Erythroblast (primary cell): ENCODE results near the gene EPHB1.

Source experiments
- DNase-seq, 2 experiments: peaks; one replicate each; lab custom pipeline; 2025; lab: John Stamatoyannopoulos, UW
- GATA1 ChIP-seq: IDR thresholded peaks from 2 replicates; pipeline ENCODE4 v1.6.1; 2011; ENCODE audit warnings: low read depth, mild to moderate bottlenecking, control low read depth, low read length, moderate library complexity
- POLR2A ChIP-seq: IDR thresholded peaks from 2 replicates; pipeline ENCODE4 v1.6.1; 2011; ENCODE audit warnings: mild to moderate bottlenecking, low read length

The EPHB1 gene

DNA sequence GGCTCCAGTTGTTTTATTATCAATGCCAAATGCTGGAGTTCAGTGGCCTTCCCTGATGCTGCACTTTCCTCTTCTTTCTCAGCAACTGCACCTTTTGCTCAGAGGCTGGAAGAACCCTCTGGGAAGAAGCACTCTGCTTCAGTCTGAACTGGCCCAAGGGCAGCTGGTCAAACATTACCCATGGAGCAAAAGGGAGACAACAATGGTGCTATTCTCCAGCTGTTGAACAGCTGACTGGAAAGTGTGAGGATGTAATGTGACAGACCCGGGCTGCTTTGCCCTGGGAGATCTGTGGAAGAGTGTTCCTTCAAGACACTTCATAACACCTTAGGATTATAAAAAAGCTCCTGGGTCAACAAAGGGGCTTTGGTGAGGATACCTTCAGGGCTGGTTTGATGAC lies 84.9 kb downstream of the EPHB1 start:
- no peak for TF ChIP-seq GATA1
- TF ChIP-seq POLR2A: no peak
- no peak for DNase-seq

DNA sequence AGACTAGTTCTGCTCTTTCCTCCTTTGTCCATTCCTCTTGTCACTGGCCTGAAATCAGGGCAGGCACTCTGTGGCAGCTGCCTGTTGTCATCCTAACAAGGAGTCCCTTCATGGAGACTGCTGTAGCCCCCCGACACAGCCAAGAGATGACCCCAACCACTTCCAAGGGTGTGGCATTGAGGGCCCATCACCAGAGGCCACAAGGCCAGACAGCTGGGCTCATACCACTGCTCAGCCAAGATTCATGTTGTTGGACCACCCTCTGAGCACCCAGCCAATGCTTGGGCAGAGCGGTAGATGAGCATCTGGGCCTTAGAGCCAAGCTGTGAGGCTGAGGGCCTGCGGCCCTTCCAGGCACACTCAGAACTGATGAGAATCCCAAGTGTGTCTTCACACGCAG lies 85.4 kb downstream of the EPHB1 start:
- no peak for TF ChIP-seq POLR2A
- TF ChIP-seq GATA1: no peak
- DNase-seq: no peak

DNA sequence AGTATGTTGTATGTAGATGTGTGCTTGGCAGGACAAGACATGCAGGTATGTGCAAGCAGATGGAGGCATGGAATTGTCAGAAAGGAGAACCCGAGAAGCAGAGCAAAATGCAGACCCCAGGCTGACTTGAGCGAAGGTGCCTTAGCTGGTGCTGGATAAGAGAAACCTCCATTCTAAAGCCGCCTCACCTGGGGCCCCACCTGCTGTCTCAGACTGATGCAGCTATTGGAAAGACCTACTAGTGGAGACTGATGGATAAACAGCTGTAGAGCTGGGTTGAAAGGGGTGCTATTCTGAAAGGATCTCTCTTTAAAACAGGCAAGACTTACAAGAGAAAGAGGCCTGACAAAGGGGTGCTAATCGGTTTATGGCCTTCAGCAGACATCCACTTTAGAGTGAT lies 86.2 kb downstream of the EPHB1 start:
- no peak for TF ChIP-seq POLR2A
- no peak for TF ChIP-seq GATA1
- DNase-seq: no peak

DNA sequence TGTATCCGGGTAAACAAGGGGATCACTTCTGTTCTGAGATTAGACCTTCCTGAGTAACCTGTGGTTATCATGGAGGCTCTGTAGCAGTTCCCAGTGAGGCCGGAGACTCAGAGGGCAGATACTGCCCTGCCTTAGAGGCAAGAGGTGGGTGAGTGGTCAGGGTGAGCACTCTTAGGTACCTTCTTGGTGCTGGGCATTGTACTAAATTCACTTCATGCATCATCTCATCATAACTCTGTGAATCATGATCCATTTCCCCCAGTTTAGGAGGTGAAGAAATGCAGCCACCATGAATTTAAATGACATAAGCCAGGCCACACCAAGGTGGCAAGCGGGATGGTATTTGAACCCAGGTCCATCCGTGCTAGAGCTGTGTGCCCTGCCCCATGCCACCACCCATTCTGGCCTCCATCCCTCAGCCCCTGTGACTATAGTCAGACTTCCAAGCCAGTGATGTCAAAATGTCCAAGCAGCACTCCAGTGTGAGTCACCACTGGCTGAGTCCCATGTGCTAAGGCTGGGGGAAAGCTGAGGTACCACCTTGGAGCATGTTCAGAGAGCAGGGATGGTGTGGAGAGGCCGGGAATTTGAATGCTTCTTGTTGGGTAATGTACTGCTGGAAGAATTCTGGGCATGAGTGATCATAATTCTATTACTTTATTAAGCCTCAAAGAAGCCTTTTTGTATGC lies 88.8 kb downstream of the EPHB1 start:
- TF ChIP-seq POLR2A (no peak), GATA1 (no peak)
- DNase-seq: no peak

DNA sequence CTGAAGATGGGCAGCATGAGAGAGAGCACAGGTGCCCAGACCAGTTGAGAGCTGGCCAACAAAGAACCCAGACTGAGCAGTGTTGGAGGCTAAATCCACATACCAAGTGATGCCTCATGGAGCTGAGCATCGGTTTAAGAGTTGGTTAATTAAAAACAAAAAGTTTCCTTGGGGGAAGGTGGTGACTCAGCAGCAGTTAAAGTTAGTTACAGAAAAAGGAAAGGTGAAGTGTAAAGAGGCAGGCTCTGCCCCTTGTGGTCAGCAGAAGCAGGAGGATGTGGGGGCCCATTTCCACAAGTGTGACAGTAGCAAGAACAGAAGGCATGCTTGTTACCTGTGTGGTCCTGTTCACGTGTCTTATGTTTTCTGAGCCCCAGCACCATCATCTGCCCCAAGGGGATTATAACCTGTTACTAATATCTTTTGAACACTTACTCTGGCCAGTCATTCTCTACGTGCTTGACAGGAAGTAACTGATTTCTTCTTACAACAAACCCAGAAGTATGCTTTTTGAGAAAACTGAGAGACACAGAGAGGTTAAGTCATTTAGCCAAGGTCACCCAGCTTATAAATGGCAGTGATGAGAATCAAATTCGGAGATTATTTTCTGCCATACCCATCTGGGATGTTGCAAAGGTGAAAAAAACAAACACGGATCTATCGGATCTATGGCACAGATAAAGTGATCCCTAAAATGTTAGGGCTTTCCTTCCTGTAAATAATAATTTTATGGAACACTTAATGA lies 91.0 kb downstream of the EPHB1 start:
- no peak for TF ChIP-seq GATA1
- TF ChIP-seq POLR2A: no peak
- no peak for DNase-seq

DNA sequence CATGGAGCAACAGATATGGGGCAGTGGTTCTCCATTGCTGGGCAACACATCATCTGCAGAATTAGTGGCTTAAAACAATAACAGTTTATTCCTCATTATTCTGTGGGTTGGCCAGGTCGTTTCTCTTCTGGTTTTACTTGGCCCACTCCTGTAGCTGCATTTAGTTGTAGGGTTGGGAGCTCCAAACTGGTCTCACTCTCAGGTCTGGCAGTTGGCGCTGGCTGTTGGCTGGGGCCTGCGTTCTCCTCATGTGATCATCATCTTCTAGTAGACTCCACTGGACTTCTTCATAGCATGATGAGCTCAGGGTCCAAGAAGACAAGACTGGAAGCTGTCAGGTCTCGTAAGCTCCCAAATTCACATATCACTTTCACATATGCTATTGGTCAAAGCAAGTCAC lies 91.9 kb downstream of the EPHB1 start:
- no peak for TF ChIP-seq GATA1
- no peak for TF ChIP-seq POLR2A

DNA sequence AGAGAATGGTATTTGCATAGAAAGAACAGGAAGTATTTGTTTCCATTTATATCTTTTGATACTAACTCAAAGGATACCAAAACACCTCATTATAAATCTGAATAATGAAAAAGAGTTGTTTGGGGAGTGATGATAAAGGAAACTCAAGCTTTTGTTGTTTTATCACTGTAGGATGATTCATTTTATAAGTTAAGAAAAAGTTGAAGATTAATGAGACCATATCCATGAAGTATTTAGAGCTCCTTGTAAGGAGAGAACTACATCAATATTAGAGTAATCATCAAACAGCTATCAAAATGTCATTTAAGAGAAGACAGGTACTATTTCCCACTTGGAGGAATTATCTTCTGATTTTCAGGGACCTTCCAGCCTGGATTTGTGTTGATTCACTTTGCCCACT lies 92.5 kb downstream of the EPHB1 start:
- TF ChIP-seq POLR2A (no peak), GATA1 (no peak)
- DNase-seq: no peak

More for the DNA sequence above, 91.9 kb downstream of the EPHB1 start:
- DNase-seq: no peak

DNA sequence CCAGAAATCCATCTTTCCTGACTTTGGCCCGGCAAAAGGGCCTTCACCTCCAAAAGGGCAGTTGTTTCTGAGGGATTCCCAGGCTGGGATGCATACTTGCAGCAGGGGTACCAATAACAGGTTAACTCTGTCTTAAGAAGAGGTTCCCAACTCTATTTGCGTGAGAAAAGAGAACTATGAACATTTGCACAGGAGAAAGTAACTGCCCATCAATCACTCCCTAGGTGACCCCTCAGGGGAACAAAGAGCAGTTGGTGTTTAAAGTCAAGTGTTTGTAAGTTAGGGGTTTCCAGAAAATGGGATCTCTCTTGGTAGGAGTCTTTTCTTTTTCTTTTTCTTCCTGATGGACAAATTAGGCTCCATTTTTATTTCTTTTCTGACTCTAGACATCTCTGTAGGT lies 97.3 kb downstream of the EPHB1 start:
- no peak for DNase-seq
- TF ChIP-seq POLR2A (no peak), GATA1 (no peak)

DNA sequence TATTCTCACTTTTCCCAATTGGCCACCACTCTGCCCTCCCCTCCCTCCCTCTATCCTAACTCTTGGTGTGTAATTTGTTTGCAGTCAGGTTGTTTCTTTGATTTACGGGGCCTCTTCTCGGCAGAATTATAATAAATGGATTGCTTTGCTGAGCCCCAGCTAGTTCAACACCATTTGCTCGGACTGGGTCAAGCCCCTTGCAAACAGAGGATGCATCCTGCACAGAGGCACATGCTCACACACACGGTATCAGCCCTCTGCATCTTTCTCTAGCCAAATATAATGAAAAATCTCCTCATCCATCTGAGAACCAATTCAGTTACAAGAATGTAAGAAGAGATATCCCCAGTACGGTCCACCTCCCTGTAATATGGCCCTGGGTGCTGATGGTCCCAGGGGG lies 97.7 kb downstream of the EPHB1 start:
- no peak for TF ChIP-seq GATA1
- no peak for TF ChIP-seq POLR2A

DNA sequence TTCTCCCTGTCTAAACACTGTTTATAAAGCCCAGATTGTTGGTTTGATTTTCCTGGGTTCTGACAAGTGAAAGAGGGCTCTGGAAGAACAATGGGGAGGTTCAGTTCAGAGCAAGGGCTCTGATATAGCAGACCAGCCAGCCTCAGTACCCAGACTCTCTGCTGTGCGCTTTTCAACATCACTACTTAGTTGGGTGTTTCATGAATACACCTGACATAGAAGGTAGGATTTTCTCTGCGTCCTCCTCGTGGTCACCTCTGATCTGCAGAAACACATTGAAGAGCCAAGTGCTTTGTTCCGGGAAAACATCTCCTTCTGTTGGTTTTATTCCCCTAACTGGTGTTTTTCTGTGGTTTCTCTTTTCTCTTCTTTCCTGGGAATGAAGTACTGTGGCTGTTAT lies 99.5 kb downstream of the EPHB1 start:
- DNase-seq: no peak
- TF ChIP-seq POLR2A: no peak
- TF ChIP-seq GATA1: no peak

More for the DNA sequence above, 97.7 kb downstream of the EPHB1 start:
- DNase-seq: no peak

DNA sequence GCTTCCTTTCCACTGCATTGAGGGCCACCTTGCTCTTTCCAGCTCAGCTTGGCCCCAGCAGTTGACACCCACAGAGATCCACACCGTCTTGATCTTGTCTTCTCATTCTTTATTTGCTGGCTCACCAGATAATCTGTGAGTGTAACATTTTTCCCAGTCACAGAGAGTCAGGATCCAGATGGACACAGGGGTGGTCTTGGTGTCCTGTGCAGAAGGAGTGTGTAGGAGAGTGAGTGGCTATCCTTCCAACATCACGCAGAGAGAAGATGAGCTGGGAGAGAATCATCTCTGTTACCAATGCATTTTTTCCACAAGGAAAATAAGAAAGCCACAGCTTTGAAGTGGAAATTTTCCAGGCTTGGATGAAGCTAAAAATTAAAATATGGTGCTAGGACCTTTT lies 100.1 kb downstream of the EPHB1 start:
- DNase-seq: no peak
- TF ChIP-seq GATA1 (no peak), POLR2A (no peak)

DNA sequence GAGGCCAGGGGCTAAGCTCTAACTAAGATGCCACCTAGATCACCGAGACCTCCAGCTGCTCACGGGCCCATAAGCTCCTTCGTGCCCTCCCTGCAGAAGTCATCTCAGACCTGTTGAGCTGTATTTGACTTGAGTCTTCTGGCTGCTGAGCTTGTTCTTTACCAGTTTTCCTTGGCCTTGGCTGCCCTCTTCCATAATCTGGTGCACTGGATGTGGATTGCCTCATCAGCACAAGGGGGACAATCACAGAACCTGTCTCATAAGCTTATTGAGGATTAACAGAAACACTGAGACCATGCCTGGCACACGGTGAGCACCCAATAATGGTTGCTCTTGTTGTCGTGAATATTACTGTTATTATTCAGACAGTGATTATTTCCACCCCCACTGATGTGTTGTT lies 101.1 kb downstream of the EPHB1 start:
- TF ChIP-seq POLR2A (no peak), GATA1 (no peak)
- DNase-seq: no peak

DNA sequence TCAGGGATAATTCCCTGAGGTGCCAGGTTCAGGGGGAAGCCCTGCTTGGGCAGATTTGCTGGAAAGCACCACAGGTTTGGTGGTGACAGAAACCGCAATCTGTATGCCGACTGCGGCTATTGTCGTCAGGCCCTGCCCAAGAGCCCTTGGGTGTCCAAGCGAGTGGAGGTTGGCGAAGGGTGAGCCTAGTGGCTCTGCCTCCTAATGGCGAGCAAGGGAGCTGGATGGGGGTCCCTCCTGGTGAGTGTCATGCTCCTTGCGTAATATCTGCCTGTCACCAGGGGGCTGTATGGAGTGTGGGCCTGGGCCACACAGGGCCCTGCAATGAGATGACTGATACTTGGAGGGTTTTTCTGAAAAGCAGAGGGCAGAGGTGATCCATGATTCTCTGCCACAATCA lies 101.6 kb downstream of the EPHB1 start:
- TF ChIP-seq POLR2A (no peak), GATA1 (no peak)

DNA sequence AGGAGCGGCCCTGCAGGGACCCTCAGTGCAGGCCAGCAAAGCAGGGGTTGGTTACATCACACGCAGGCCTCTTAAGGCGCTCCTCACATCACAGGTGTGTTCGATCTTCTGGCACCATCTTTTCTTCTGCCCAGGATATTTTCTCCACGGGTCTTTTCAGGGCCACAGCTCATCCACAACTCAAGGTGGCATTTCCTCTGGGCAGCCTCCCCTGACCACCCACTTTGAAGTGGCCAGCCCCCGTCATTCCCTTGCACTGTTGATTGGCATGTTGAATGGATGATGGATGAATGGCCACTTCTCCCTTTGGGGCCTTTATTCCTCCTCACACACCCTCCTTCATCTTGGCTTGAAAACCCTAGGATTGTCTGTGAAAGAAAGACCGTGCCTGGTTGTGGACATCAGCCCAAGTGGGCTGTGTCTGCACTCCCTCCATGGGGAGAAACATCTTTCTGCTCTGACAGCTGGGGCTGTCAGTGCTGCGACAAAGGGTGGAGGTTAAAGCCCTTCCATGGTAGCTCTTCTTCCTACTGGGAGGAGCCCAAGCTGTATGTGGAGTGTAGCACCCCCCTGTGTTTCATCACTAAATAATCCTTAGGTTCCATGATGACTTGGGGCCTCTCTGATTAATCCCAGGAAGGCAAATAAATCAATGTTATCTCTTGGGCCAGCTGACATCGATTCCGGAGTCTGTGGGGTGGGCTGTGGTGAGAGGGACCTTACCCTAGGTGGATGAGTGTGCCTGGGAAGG lies 102.5 kb downstream of the EPHB1 start:
- no peak for DNase-seq
- no peak for TF ChIP-seq POLR2A
- TF ChIP-seq GATA1: no peak

More for the DNA sequence above, 101.6 kb downstream of the EPHB1 start:
- no peak for DNase-seq

DNA sequence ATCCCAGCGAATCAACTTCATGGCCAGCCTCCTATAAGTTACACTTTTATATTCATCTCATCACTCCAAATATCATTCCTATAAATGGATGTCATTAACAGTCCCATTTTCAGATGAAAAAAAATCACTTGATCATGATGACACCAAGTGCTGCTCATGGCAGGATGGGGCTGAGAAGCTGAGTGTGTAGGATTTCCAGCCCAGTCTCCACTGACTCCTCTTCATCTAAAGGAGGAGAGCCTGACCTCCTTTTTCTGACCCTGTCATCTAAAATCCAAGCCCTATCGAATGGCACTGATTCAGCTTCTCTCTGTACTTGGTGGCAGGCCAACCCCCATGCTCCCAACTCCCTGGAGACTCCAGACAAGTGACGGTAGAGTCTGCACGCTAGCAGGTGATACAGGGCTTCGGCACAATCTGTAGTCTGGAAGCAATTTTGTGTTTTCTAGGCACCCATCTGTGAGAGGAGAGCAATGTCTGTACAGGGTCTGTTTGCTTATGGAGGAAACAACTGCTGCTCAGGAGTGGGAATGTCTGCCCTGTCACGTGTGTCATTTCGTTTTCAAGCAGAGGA lies 103.2 kb downstream of the EPHB1 start:
- no peak for DNase-seq
- no peak for TF ChIP-seq POLR2A
- no peak for TF ChIP-seq GATA1

DNA sequence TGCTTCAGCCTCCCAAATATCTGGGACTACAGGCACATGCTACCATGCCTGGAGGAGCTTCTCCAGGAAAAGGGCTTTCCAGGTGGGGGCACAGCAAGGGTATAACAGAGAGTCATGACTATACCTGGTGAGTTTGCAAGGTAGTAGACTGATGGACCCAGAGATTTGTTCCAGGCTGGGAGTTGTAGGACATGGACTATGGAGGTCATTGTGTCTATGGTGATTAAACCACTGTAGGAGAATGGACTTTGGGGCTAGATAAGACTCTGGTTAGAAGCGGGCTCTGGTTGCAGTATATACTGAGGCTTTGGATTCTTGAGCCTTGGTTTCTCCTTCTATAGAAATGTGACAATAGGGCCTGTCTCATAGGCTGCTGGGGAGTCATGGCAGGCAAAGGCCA lies 104.7 kb downstream of the EPHB1 start:
- DNase-seq: no peak
- TF ChIP-seq GATA1 (no peak), POLR2A (no peak)
